GM10266 (cell line): ENCODE measurements around the gene IQGAP2.

Experiments
- DNase-seq: peaks from one replicate; pipeline ENCODE4 v3.0.0; 2012; ENCODE audit errors: extremely low spot score
- TF ChIP-seq, protein P1 (sequence below): IDR thresholded peaks from 2 replicates; pipeline ENCODE4 v1.5.1; 2012; ENCODE audit warnings: mild to moderate bottlenecking, low read depth; ENCODE audit not compliant: control insufficient read depth, insufficient read depth; ENCODE audit errors: missing control alignments

Gene IQGAP2

DNA sequence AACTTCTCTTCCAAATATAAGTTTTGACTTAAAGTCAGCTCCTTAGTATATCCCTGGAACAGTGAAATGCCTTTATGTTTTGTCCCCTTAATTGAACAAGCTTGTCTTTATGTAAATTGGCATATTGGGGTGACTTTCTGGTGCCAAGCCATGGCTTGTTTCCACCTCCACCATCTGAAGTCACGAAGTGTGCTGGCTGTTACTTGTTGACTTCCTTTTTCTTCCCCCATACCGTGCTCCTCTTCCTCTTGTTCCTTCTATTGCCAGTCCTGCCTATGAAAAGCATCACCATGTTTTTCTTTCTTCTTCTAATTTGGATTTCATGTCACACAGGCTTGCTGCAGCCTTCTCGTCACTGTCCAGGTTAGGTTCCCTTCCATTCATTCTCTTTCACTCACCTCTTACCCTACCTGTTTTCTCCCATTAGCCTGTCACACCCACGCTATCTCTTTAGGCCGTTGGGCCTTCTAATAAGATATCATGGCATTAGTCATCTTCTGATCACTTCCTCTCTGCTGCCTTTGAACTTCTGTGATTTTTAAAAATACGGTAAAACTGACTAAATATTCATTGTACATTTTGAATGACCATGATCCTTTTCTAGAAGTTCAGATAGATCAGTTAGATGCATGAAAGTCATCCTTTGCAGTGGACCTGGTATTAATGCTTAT lies 48.1 kb downstream of the IQGAP2 start:
- no peak for DNase-seq

DNA sequence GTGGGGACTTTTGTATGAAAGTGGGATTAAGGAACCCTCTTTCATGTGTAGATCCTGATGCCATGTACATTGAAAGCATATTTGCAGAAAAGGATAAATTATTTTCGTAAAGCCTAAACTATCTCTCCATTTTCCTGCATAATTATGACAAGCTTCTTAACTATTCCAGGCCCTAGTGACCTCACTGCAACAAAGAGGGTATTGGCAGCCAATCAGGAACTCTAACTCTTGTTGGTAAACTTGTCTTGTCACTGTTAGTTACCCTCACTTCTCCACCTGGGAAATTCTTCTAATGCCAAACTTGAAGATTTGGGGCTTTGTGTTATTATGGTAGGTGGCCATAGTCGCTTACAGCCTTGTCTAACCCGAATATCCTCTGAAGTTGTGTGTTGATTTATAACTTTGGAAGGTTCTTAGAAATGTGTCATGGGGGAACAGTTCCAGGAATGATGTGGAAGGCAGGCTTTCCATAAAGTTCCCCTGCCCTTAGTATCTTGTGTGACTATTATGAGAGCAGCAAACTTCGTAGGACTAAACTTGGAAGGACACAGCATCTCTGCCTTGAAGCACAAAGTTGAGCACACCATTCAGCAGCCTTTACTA lies 52.5 kb downstream of the IQGAP2 start:
- TF ChIP-seq, protein P1, sequence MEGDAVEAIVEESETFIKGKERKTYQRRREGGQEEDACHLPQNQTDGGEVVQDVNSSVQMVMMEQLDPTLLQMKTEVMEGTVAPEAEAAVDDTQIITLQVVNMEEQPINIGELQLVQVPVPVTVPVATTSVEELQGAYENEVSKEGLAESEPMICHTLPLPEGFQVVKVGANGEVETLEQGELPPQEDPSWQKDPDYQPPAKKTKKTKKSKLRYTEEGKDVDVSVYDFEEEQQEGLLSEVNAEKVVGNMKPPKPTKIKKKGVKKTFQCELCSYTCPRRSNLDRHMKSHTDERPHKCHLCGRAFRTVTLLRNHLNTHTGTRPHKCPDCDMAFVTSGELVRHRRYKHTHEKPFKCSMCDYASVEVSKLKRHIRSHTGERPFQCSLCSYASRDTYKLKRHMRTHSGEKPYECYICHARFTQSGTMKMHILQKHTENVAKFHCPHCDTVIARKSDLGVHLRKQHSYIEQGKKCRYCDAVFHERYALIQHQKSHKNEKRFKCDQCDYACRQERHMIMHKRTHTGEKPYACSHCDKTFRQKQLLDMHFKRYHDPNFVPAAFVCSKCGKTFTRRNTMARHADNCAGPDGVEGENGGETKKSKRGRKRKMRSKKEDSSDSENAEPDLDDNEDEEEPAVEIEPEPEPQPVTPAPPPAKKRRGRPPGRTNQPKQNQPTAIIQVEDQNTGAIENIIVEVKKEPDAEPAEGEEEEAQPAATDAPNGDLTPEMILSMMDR, result no peak
- no peak for DNase-seq

More for the DNA sequence above, 48.1 kb downstream of the IQGAP2 start:
- TF ChIP-seq, protein P1, result no peak

DNA sequence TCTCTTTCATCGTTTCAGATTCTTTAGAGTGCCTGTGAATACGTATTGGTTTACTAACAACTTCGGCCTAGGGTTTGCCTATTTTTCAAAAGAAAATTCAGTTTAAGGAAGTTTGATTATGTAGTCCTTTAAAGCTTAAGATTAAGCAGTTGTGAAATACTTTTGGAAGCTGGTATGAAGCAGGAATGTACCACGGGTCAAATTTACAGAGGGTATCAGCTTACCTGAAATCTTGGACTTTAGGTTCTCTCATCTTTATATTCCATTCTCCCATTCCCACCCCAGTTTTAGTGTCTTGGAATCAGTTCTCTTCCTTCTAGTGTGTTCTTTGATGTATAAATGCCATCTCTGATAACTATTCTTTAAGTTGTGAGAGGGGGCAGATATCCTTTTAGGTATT lies 53.2 kb downstream of the IQGAP2 start:
- DNase-seq, result no peak
- TF ChIP-seq, protein P1, result no peak

DNA sequence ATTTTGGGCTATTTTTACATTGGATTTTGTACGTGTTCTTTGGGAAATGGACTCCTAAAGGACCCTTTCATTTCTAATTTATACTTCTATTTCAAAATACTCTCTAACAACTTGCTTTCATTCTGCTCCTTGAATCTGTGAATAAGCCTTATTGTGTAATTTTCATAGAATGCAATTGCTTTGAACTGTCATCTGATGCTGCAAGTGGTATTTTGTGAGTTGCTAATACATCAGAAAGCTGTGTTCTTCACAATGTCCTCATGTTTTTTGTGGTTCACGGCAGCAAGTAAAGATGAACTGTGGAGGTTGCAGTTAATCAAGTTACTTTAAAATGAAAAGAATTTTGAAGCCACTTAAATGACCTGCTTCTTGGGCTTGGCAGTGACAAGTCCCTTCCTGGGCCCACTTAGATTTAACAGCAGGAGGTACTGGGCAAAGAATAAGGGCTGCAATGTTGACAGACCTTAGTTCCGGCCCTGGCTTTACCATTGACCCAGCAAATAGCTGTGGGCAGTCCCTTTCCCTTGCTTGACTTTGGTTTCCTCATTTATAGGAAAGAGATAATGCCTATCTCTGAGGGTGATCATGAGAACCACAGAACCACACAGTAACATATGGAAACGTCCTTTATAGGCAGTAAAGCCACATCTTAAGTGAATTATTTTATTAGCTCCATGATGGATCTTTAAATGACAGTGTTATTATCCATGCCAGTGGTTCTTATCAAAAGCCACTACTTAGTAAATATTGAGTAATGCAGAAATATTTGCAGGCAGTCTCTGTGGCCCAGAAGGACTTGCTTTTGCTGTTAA lies 54.8 kb downstream of the IQGAP2 start:
- no peak for DNase-seq

DNA sequence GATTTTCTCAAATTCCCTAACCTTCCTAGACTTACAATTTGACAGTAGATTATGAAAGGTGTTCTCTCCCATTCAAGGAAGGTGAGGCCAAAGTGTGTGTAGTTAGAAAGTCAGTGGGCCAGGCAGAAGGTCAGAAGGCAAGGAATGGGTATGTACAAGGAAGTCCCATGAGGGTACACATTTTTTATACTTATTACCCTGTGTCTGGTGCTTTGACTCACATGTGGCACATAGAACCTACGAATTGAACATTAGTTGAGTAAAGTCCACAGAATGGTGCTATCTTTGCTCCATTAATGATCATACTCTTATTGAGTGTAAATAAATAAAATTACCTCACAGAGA lies 55.4 kb downstream of the IQGAP2 start:
- DNase-seq, result no peak
- TF ChIP-seq, protein P1, result no peak

More for the DNA sequence above, 54.8 kb downstream of the IQGAP2 start:
- TF ChIP-seq, protein P1, result no peak

DNA sequence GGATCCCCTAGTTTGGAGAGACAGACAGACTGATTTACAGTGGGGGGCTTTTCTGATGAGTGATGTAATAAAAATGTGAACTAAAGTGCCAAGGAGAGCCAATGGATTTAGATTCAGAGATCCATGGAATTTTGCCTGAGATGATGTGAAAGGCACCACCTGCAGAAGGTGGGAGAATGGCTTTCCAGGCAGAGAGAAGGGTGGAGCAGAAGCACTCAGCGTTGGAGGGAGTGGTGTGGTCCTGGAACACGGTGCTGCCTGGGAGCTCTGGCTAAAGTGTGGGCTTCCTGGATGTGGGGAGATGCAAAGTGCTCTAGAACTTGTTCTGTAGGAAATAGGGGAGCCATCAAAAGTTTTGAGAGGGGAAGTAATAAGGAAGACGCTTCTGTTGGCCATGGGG lies 57.0 kb downstream of the IQGAP2 start:
- TF ChIP-seq, protein P1, result no peak
- DNase-seq, result no peak

DNA sequence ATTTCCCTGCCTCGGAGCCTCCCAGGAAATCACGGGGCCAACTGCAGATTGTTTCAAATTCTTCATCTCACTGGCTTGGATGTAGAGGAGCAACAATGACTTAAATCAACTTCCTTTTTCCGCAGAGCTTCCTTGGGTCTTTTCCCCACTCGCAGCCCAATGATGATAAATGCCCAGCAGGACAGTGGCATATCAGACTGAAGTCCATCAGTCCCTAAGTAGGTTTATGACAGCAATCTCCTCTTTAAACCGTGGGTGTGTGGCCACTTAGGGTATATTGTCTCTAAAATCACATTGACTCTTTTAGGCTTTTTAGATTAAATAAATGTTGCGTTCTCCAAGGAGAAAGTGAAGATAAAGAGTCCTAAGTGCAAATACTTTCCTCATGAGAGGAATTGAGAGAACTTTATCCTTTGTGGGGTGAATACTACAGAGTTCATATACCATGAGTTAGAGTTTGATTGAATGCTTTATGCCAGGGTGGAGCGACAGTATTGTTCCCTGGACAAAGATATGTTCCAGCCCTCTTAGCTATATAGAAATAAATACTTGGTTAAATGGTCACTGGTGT lies 59.1 kb downstream of the IQGAP2 start:
- no peak for DNase-seq
- TF ChIP-seq, protein P1, result no peak
